ENCODE measurements around the gene SLC40A1. TPM values are rescaled to one million over a fixed set of nuclear protein-coding genes. Genes with fewer than 3 reads are reported as not detected.
A peak's percentile ranks its signal among the peaks of the same experiment; 100 is the strongest.

SLC40A1 gene, protein sequence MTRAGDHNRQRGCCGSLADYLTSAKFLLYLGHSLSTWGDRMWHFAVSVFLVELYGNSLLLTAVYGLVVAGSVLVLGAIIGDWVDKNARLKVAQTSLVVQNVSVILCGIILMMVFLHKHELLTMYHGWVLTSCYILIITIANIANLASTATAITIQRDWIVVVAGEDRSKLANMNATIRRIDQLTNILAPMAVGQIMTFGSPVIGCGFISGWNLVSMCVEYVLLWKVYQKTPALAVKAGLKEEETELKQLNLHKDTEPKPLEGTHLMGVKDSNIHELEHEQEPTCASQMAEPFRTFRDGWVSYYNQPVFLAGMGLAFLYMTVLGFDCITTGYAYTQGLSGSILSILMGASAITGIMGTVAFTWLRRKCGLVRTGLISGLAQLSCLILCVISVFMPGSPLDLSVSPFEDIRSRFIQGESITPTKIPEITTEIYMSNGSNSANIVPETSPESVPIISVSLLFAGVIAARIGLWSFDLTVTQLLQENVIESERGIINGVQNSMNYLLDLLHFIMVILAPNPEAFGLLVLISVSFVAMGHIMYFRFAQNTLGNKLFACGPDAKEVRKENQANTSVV
- total RNA-seq = 100 to 1,000 TPM in 2 of 3 donors, 10 to 100 TPM in 1; 95.4 to 212 (median 155) TPM
- long read RNA-seq, donor 1, transcript SLC40A1-201 (8 exons, 3,442 nt) = major isoform, 441 of 488 reads
- long read RNA-seq, donor 1, partial matches to known transcripts = 15 of 488 reads
- long read RNA-seq, donor 1, other reads (novel, unspliced or antisense) = 31 of 488 reads
- long read RNA-seq, donor 2, transcript SLC40A1-201 (8 exons, 3,442 nt) = major isoform, 385 of 425 reads
- long read RNA-seq, donor 2, partial matches to known transcripts = 20 of 425 reads
- long read RNA-seq, donor 2, other reads (novel, unspliced or antisense) = 20 of 425 reads

DNA sequence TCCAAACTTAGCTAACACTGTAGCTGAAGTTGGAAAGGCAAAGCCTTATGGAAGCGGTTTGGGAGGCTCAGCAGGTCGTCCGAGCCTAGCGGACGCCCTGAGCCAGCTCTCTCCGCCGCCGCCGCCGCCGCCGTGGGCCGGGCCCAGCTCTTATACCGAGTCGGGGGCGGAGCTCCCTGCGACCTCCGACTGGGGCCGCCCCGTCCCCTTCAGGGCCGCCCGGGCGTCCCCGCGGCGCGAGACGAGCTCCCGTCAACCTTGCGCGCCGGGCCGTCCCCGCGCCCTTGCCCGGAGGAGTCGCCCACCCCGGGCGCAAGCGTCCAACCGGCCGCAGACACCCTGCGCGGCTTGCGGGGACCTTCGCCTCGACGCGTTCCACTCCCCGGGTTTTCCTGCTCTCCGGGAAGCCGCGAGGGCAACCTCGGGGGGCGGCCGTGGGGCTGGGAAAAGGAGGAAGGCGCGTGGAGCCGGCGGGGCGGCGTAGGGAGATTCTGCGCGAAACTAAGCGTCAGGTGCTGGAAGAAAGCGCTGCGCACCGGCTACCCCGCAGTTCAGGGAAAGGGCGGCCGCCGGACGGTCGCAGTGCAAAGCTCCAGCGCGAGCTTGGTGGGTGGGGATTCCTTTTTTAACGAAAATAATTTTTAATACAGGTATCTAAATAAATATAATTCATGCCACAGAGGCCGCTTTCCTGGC lies at the start of gene SLC40A1:
Gene SLC40A1, minus strand, starts transcription at position 129 of the 696 bp plus-strand sequence. CDS start 326 bp downstream, outside the sequence.
- ATAC-seq = peak; percentile 96
- peaks cover 27% of the 10 kb centered on the region for H3K4me1 ChIP-seq (ENCODE audit: low read depth)
- TF ChIP-seq, protein P1, sequence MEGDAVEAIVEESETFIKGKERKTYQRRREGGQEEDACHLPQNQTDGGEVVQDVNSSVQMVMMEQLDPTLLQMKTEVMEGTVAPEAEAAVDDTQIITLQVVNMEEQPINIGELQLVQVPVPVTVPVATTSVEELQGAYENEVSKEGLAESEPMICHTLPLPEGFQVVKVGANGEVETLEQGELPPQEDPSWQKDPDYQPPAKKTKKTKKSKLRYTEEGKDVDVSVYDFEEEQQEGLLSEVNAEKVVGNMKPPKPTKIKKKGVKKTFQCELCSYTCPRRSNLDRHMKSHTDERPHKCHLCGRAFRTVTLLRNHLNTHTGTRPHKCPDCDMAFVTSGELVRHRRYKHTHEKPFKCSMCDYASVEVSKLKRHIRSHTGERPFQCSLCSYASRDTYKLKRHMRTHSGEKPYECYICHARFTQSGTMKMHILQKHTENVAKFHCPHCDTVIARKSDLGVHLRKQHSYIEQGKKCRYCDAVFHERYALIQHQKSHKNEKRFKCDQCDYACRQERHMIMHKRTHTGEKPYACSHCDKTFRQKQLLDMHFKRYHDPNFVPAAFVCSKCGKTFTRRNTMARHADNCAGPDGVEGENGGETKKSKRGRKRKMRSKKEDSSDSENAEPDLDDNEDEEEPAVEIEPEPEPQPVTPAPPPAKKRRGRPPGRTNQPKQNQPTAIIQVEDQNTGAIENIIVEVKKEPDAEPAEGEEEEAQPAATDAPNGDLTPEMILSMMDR (IDR thresholded peaks at IDR 0.05) = no peak
- no peaks in the 10 kb centered on the region for H3K36me3 ChIP-seq (ENCODE audit: low read depth)
- H3K4me3 ChIP-seq = peak within 1 kb of the TSS; percentile 36
- intact Hi-C loops (cut with DNase I, micrococcal nuclease) = no loop called here
- DNase-seq = peak; percentile 81 to 88 (median 87)
- H3K9me3 ChIP-seq = no peaks in the 10 kb centered on the region

DNA sequence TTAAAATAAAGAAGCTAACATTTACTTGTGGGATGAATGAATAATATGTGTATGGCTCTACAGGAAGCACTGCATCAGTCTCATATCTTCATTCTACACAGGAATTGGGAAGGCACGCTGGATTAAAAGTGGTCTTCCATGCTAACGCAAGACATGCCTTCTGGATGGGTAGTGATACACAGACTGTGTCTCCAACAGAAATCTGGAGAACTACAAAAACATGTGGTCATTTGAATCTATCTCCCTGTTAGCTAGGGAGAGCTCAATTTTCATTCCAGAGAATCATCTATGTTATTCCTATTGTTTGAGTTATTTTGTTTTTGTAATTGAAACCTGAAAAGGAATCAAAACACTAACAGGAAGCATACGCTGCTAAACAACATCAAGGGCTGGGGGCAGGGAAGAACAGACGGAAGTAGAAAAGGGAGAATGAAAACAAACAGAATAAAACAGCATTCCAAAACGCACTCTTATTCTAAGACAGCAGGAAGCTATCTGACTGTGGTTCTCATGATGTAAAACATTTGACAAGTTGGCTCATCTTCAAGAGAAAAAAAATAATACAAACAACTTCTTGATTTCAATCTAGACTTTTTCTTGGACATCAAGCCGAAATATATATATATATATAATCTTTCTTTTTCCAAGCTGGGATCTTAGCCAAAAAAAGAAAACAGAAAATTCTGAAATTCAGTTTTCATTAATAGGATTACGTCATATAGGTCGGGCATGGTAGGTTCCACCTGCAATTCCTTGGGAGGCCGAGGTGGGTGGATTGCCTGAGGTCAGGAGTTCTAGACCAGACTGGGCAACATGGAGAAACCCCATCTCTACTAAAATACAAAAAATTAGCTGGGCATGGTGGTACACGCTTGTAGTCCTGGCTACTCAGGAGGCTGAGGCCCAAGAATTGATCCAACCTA lies 49.2 kb upstream of the SLC40A1 start:
- intact Hi-C loops (cut with DNase I, micrococcal nuclease) = loop anchor here in 1 of 2 donors (10.0 kb wide), 1 partner anchor 165 kb away; no protein-coding TSS in a partner anchor
- DNase-seq = no peak
- ATAC-seq = no peak
- Histone ChIP-seq H3K4me1 (ENCODE audit: low read depth) (no peaks in the 10 kb centered on the region), H3K4me3 (no peak overlapping the region), H3K9me3 (no peaks in the 10 kb centered on the region), H3K36me3 (ENCODE audit: low read depth) (no peaks in the 10 kb centered on the region)
- TF ChIP-seq, protein P1 (IDR thresholded peaks at IDR 0.05) = no peak

DNA sequence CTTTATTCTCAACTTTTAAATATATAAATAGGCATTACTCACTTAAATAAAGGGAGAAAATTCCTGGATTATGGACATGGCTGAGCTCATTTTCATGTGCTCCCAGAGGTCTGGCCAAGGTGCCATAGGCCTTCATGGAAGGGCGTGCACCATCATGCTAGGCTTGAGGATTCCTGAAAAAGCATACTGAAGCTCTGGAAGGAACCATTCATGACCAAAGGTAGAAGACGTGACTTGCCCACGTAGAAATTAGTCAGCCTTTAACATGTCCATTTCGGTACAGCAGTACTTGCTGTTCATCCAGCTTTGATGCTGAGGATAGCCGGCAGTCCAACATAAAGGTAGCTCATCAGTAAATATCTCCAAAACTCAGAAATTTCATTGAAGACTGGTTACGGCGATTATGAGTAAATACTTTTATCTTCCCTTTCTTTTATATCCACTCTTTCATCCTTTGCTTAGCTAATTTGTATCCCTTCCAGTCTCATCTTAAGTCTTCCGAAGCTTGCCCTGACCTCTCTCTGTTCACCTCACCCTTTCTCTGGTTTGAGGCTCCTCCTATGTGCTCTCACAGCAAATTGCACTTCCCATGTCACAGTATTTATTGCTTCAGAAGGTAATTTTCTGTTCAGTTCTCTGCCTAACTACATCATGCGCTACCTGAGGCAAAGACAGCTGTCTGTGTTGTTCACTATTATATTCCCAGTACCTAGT lies 48.4 kb upstream of the SLC40A1 start:
- Histone ChIP-seq H3K4me3 (no peak overlapping the region), H3K36me3 (ENCODE audit: low read depth) (no peaks in the 10 kb centered on the region), H3K4me1 (ENCODE audit: low read depth) (no peaks in the 10 kb centered on the region), H3K9me3 (no peaks in the 10 kb centered on the region)
- ATAC-seq = peak; percentile 62
- TF ChIP-seq, protein P1 (IDR thresholded peaks at IDR 0.05) = no peak
- DNase-seq = no peak
- intact Hi-C loops (cut with DNase I, micrococcal nuclease) = no loop called here

DNA sequence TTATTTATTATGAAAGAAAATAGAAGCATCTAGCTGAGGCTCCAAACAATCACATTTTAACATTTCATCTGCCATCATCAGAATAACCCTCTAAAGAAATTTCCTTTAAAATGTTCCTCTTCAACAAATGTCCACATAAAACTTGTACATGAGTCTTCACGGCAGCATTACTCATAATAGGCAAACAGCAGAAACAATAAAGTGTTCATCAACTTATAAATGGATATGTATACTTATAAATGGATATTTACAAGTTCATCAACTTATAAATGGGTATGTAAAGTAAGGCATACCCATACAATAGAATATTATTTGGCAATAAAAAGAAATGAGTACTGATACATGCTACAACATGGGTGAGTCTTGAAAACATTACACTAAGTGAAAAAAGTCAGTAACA lies 47.2 kb upstream of the SLC40A1 start:
- no peaks in the 10 kb centered on the region for H3K9me3 ChIP-seq
- H3K4me3 ChIP-seq = no peak overlapping the region
- DNase-seq = no peak
- TF ChIP-seq, protein P1 (IDR thresholded peaks at IDR 0.05) = no peak
- ATAC-seq = no peak
- H3K36me3 ChIP-seq (ENCODE audit: low read depth) = no peaks in the 10 kb centered on the region
- intact Hi-C loops (cut with DNase I, micrococcal nuclease) = no loop called here
- H3K4me1 ChIP-seq (ENCODE audit: low read depth) = no peaks in the 10 kb centered on the region

Measured in mucosa of descending colon (tissue), 3 donors.